NCI-H510A treated with DMSO at 0.1 percent for 48 hours (cell line): ENCODE results near the gene CAV2.
"Not testable (repeated sequence)": the region's sequence is repeated elsewhere in the genome, so short reads cannot be mapped to it uniquely, and the experiment has no call there.

Experiments
- DNase-seq: peaks from one replicate; lab custom pipeline; 2025; lab: John Stamatoyannopoulos, UW

Gene CAV2

DNA sequence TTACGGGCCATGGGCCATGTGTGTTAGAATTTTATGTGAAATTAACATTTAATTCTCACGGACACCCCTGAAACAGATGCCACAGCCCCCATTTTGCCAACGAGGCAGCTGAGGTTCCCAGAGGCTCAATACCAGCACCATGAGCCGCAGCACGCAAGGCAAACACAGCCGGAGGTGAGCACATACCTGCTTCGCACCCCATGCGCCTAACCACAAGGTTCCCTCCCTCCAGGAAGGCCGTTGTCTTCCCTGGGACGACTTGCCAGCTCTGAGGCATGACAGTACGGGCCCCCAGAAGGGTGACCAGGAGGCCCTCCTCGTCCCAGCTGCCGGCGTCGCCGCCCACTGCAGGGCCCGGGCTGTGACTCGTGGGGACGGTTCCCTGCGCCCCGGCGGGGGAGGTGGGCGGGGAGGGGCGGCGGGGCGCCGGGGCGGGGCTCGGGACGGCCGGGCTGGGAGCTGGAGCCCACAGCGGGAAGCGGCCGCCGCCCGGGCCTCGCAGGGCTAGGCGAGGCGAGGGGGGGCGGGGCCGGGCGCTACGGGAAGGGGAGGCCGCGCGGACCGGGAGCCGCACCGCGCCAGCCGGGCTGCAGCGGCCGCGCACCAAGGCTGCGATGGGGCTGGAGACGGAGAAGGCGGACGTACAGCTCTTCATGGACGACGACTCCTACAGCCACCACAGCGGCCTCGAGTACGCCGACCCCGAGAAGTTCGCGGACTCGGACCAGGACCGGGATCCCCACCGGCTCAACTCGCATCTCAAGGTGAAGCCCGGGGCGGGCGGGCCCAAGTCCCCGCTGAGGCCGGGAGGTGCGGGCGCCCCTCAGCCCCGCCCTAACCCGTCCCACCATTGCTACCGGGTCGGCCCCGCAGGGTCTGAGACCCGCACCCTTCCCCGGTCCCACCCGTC lies at the start of gene CAV2:
CAV2 (plus strand) TSS at position 571 of the 910 bp plus-strand sequence; CDS start at position 615, 44 bp downstream.
- DNase-seq, result peak; percentile 29

DNA sequence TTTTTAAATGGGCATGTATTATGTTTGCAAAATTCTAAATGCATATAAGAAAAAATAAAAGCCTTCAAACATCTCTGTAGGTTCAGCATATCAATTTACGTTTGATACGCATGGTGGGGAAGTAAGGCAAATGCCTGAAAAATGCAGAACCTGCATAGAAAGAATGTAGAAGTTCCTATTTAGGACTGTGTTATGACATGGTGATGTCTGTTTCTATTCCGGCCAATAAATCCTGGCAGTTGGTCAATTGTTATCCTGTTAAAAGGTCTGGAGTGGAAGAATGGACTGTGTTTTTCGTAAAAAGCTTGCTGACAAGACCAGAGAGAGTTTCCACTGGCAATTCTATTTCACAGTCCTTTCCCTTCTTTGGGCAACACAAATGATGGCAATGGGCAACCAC lies 49.6 kb upstream of the CAV2 start:
- DNase-seq, result no peak

DNA sequence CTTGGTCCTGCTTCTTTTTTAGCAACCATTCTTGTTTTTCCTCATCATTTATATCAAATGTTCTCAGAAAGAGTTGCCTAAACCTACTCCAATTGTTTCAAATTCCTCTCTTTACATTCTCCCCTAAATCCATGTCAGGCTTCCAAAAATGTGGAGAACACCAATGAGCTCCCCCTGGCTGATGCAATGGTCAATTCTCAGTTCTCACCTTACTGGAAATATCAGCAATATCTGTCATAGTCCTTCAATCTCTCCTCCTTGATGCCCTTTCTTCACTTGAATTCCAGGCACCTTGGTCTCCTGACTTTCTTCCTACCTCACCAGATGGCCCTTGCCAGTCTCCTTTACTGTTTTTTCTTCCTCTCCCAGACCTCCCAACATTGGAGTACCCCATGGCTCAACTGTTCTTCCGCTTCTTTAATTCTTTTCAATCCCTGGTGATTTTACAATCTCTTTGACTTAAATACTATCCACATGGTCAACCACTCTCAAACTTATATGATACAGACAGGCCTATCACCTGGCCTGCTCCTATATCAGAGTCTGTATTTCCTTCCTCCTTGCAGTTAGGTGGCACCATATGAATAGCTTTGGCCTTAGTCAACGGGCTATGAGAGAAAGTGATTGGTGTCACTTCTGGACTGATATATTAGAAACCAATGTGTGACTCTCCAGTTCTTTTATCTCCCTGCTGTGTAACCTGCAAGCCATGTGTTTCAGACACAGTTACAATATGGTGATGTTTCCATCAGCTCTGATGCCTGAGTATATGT lies 47.4 kb upstream of the CAV2 start:
- DNase-seq, result no peak

- no peak for DNase-seq
Observed at GRCh38 chr7:116454377-116454776, 45.2 kb upstream of the CAV2 start.

- no peak for DNase-seq
Observed at GRCh38 chr7:116455009-116455408, 44.5 kb upstream of the CAV2 start.

GRCh38 chr7:116455499-116455898 lies 44.0 kb upstream of the CAV2 start:
- DNase-seq, result no peak

- DNase-seq, result no peak
Observed at GRCh38 chr7:116461500-116461899, 38.0 kb upstream of the CAV2 start.

DNA sequence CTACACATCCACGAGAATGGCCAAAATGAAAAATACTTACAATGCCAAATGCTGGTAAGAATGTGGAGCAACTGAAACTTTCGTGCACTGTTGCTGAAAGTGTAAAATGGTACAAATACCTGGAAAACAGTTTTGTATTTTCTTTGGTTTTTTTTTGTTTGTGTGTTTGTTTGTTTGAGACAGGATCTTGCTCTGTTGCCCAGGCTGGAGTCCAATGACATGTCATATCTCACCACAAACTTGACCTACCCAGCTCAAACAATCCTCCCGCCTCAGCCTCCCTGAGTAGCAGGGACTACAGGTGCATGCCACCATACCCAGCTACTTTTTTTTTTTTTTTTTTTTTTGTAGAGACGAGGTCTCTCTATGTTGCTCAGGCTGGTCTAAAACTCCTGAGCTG lies 35.6 kb upstream of the CAV2 start:
- DNase-seq, result no peak

DNA sequence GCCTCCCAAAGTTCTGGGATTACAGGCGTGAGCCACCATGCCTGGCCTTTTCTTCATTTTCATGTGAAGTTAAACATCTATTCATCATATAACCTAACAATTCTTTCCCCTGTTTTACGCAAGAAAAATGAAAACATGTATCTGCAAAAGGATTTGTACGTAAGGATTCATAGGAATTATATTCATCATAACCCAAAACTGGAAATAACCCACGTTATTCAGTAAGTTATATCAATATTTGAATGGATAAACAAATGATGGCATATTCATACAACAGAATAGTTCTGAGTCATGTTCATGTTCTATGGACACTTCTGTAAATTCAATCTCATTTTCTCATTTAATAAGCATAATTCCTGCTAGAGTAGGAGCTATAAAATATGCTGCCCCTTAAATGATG lies 35.2 kb upstream of the CAV2 start:
- DNase-seq, result no peak

- DNase-seq, result no peak
Observed at GRCh38 chr7:116465125-116465524, 34.4 kb upstream of the CAV2 start.

DNA sequence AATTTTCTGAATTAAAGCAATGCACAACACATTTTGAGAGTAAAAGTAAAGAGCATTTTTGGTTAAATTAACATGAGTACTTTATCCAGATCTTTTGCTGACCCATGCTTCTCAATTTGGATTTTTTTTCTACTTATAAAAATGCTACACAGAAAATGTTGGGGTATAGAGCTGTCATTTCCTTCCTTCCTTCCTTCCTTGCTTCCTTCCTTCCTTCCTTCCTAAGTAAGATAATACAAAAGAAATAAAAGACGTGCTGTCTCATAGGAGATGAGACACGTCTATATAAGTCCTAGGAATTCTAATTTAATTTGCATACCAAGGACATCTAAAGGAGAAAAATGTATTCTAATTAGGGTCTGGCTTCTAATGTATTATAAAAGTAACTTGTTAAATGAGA lies 31.0 kb upstream of the CAV2 start:
- DNase-seq, result no peak

GRCh38 chr7:116477625-116478024 lies 21.9 kb upstream of the CAV2 start:
- DNase-seq, result no peak

GRCh38 chr7:116478834-116479233 lies 20.7 kb upstream of the CAV2 start:
- DNase-seq, result no peak

DNA sequence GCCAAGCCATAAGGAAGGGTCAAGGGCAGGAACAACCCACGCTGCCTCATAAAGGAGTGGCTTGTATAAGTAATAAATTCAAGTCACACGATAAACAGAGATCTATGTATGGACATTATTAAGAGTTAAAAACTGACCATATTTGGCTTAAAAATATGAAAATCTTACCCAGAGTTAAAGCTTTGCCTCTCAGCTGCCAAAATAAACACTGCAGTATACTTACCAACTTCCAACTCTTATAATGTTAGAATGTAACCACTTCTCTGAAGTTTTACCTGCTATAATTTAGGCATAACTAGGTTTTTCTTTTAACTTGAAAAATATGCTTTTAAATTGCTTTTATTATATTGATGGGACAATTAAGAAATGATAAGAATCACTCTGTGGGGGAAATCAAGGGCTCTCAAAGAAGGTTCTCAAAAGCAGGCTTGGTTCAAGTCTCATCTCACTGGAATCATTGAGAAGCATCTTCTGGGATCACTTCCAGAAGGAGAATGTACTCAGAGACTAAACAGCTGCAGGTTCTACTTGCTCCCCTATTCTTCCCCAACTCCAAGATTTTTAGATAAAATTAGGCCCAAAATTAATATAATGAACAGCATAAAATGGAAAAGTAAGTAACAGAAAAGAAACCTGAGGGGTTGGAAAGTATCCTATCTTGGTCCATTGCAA lies 16.1 kb upstream of the CAV2 start:
- no peak for DNase-seq

DNA sequence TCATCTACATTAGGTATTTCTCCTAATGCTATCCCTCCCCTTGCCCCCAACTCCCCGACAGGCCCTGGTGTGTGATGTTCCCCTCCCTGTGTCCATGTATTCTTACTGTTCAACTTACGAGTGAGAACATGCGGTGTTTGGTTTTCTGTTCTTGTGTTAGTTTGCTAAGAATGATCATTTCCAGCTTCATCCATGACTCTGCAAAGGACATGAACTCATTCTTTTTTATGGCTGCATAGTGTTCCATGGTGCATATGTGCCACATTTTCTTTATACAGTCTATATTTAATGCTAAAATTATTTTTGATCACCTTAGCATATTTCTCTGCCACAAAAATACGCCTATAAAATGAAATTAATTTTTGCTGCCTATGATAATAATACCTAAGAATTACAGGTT lies 15.1 kb upstream of the CAV2 start:
- DNase-seq, result not testable (repeated sequence)

DNA sequence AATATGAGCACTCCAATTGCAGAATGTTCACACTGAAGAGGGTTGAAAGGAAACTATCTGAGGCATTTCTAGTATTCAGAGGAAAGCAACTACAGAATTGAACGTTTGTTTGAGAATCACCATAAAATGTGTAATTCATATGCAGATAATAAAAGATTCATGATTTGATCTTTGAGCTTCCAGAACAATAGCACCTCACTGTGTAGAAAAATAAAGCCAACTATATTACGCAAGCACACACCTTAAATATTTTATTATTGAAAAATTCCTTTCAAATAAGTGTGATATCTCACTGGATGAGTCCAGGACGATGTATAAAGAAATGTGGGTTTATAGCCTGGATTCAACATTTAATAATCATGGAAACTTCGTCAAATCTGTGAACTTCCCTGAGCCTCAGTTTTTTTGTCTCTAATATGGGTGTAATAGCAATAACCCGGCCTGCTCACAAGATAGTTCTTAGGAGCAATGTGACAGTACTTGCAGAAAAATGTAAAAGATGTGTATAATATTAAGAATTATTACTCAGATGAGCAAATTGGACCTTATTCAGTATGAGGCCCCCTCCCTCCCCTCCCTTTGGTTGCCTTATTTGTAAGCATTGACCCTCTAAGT lies 11.5 kb upstream of the CAV2 start:
- DNase-seq, result no peak

DNA sequence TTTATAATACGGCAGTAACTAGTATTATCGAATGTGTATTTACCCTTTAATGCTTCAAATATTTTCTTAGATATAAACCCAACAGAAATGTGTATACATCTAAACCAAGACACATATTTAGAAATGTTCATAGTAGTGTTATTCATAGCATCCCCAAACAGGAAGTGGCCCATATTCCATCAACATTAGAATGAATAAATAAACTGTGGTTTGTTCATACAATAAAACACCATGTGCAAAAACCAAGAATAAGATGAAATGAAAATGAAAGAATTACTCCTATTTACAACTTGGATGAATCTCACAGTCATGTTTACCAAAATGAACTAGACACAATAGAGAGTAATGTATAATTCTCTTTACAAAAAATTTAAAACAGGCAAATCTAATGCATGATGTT lies 9.2 kb upstream of the CAV2 start:
- no peak for DNase-seq

- no peak for DNase-seq
Observed at GRCh38 chr7:116491887-116492653, 7.5 kb upstream of the CAV2 start.

GRCh38 chr7:116492654-116493109 lies 6.9 kb upstream of the CAV2 start:
- DNase-seq, result no peak

- no peak for DNase-seq
Observed at GRCh38 chr7:116493449-116493848, 6.1 kb upstream of the CAV2 start.

DNA sequence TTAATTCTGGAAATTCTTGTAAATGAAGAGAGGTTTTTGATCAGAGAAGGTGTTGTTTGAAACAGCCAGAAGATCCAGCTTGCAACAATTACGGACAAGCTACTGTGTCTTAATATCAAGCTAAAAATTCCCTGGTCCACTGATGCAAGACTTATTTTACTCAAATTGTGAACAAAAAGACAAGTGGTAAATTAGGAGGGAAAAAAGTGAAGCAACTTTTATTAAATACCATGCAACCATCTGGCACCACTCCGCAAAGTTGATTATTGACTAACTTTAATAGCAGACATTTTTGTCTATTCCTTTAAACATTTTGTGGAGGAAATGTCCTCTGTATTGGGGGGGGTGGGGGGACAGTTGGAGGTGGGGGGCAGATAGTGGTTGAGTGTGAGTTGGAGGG lies 5.1 kb upstream of the CAV2 start:
- no peak for DNase-seq
